Activated naive CD4-positive, alpha-beta T cell treated with anti-CD3 and anti-CD28 coated beads, Interleukin-2, amount 50 U/mL, for 72 hours (primary cell): ENCODE measurements around the gene LINC00237. TPM values are rescaled to one million over a fixed set of nuclear protein-coding genes. Genes with fewer than 3 reads are reported as not detected.

ENCODE experiments used
- ATAC-seq, 2 donors: fragments of 150-1000 bp; cut with Tn5 transposase; 2 replicates each; pipeline ENCODE4 v1.10.0; 2021; ENCODE audit warnings: mild to moderate bottlenecking in 2 of 2, moderate library complexity in 2 of 2
- DNase-seq, 2 donors: peaks; one replicate each; pipeline ENCODE4 v3.0.0; 2021 to 2022; ENCODE audit warnings: low spot score in 2 of 2
- H3K27ac Mint-ChIP-seq, 2 donors: one replicate each; pipeline ENCODE4 v1.8.0; 2022; ENCODE audit warnings: mild to moderate bottlenecking in 2 of 2, mixed read lengths in 2 of 2
- H3K36me3 Mint-ChIP-seq, 2 donors: one replicate each; pipeline ENCODE4 v1.8.0; 2022; ENCODE audit warnings: mixed read lengths in 2 of 2
- H3K9me3 Mint-ChIP-seq, 2 donors: one replicate each; pipeline ENCODE4 v1.8.0; 2022; ENCODE audit warnings: mixed read lengths in 2 of 2
- total RNA-seq, 2 donors: library from RNA; stranded (reverse); gene quantifications; one replicate each; pipeline ENCODE4 v1.2.3, GENCODE V29; 2022

LINC00237 gene
- total RNA-seq, 2 donors from 2014 or later = not detected

GRCh38 chr20:21103582-21104465, 2.3 kb downstream of the LINC00237 start:
- no peaks in the 10 kb centered on the region for H3K9me3 Mint-ChIP-seq
- H3K36me3 Mint-ChIP-seq = peaks cover 5 to 16% of the 10 kb centered on the region in 2 donors
- no peak overlapping the region for H3K27ac Mint-ChIP-seq
- peak in 1 of 2 donors; percentile 7 for DNase-seq
- ATAC-seq = no peak

GRCh38 chr20:21102603-21103311, 3.4 kb downstream of the LINC00237 start:
- peak in 1 of 2 donors; percentile 36 for DNase-seq
- Mint-ChIP-seq H3K9me3 (no peaks in the 10 kb centered on the region), H3K27ac (no peak overlapping the region), H3K36me3 (peaks cover 5 to 16% of the 10 kb centered on the region in 2 donors)
- ATAC-seq = peak; percentile 38 to 53

- Mint-ChIP-seq H3K9me3 (no peaks in the 10 kb centered on the region), H3K36me3 (peaks cover 5 to 16% of the 10 kb centered on the region in 2 donors), H3K27ac (no peak overlapping the region)
- DNase-seq = peak in 1 of 2 donors; percentile 17
- ATAC-seq = no peak
Measured at GRCh38 chr20:21101932-21102575, 4.1 kb downstream of the LINC00237 start.

GRCh38 chr20:21101453-21101931, 4.7 kb downstream of the LINC00237 start:
- ATAC-seq = no peak
- peak in 1 of 2 donors; percentile 18 for DNase-seq
- Mint-ChIP-seq H3K36me3 (peaks cover 5 to 13% of the 10 kb centered on the region in 2 donors), H3K27ac (no peak overlapping the region), H3K9me3 (no peaks in the 10 kb centered on the region)

GRCh38 chr20:21100578-21101452, 5.3 kb downstream of the LINC00237 start:
- Mint-ChIP-seq H3K9me3 (no peaks in the 10 kb centered on the region), H3K27ac (peak overlapping the region; percentile 47 to 91), H3K36me3 (peaks cover 5 to 10% of the 10 kb centered on the region in 2 donors)
- DNase-seq = peak in 1 of 2 donors; percentile 22
- peak in 1 of 2 donors; percentile 43 for ATAC-seq

GRCh38 chr20:21099751-21100577, 6.2 kb downstream of the LINC00237 start:
- ATAC-seq = peak; percentile 56 to 73
- peak overlapping the region in 1 of 2 donors; percentile 91 for H3K27ac Mint-ChIP-seq

GRCh38 chr20:21096321-21097043, 9.7 kb downstream of the LINC00237 start:
- peaks cover 5 to 6% of the 10 kb centered on the region in 2 donors for H3K36me3 Mint-ChIP-seq
- H3K27ac Mint-ChIP-seq = no peak overlapping the region
- no peaks in the 10 kb centered on the region for H3K9me3 Mint-ChIP-seq
- ATAC-seq (peak in 1 of 2 donors; percentile 66), DNase-seq (no peak)

More at GRCh38 chr20:21099751-21100577, 6.2 kb downstream of the LINC00237 start:
- H3K9me3 Mint-ChIP-seq = no peaks in the 10 kb centered on the region
- peak; percentile 38 to 63 for DNase-seq
- peaks cover 5 to 10% of the 10 kb centered on the region in 2 donors for H3K36me3 Mint-ChIP-seq

GRCh38 chr20:21092806-21093205, 13.4 kb downstream of the LINC00237 start:
- Mint-ChIP-seq H3K36me3 (peaks cover 0 to 5% of the 10 kb centered on the region in 2 donors), H3K9me3 (no peaks in the 10 kb centered on the region), H3K27ac (no peak overlapping the region)
- DNase-seq (no peak), ATAC-seq (no peak)

GRCh38 chr20:21090721-21091120, 15.4 kb downstream of the LINC00237 start:
- no peak overlapping the region for H3K27ac Mint-ChIP-seq
- H3K9me3 Mint-ChIP-seq = no peaks in the 10 kb centered on the region
- DNase-seq (no peak), ATAC-seq (no peak)
- H3K36me3 Mint-ChIP-seq = peaks cover 0 to 5% of the 10 kb centered on the region in 2 donors

- ATAC-seq (no peak), DNase-seq (no peak)
- H3K27ac Mint-ChIP-seq = no peak overlapping the region
- H3K36me3 Mint-ChIP-seq = peaks cover 0 to 5% of the 10 kb centered on the region in 2 donors
- H3K9me3 Mint-ChIP-seq = no peaks in the 10 kb centered on the region
Measured at GRCh38 chr20:21090111-21090618, 16.0 kb downstream of the LINC00237 start.

GRCh38 chr20:21089391-21089790, 16.8 kb downstream of the LINC00237 start:
- no peak overlapping the region for H3K27ac Mint-ChIP-seq
- DNase-seq (no peak), ATAC-seq (no peak)
- peaks cover 0 to 5% of the 10 kb centered on the region in 2 donors for H3K36me3 Mint-ChIP-seq
- H3K9me3 Mint-ChIP-seq = no peaks in the 10 kb centered on the region

- H3K27ac Mint-ChIP-seq = no peak overlapping the region
- peaks cover 0 to 5% of the 10 kb centered on the region in 2 donors for H3K36me3 Mint-ChIP-seq
- no peaks in the 10 kb centered on the region for H3K9me3 Mint-ChIP-seq
- ATAC-seq (no peak), DNase-seq (no peak)
Measured at GRCh38 chr20:21087862-21088540, 18.2 kb downstream of the LINC00237 start.

- Mint-ChIP-seq H3K36me3 (no peaks in the 10 kb centered on the region), H3K27ac (no peak overlapping the region), H3K9me3 (no peaks in the 10 kb centered on the region)
- ATAC-seq (no peak), DNase-seq (no peak)
Measured at GRCh38 chr20:21083825-21084325, 22.3 kb downstream of the LINC00237 start.

GRCh38 chr20:21082584-21082983, 23.6 kb downstream of the LINC00237 start:
- DNase-seq (no peak), ATAC-seq (no peak)
- Mint-ChIP-seq H3K36me3 (no peaks in the 10 kb centered on the region), H3K27ac (no peak overlapping the region), H3K9me3 (no peaks in the 10 kb centered on the region)
